Measurements from ENCODE around the gene GPR32. TPM values are rescaled to one million over a fixed set of nuclear protein-coding genes. Genes with fewer than 3 reads are reported as not detected.

The GPR32 gene
- total RNA-seq, 3 donors from 2014 or later (not counting 1 experiment from before 2014, with no cell fraction given) = not detected

- no peaks in the 10 kb centered on the region for H3K4me1 Mint-ChIP-seq
- no peaks in the 10 kb centered on the region for H3K9me3 Mint-ChIP-seq
- H3K27me3 ChIP-seq (ENCODE audit: control insufficient read depth, insufficient read depth, low read length) = no peaks in the 10 kb centered on the region
- H3K27ac Mint-ChIP-seq = no peak overlapping the region
- intact Hi-C loops (cut with micrococcal nuclease) = no loop called here
- H3K9me3 ChIP-seq (ENCODE audit: control insufficient read depth, insufficient read depth, low read length) = no peaks in the 10 kb centered on the region
- 86% methylated on average over 18 of the region's 23 CpGs for WGBS (ENCODE audit: insufficient coverage)
- no peak overlapping the region for H3K27ac ChIP-seq (ENCODE audit: low read length)
- ATAC-seq (no peak), DNase-seq (no peak)
- TF ChIP-seq, protein P1, sequence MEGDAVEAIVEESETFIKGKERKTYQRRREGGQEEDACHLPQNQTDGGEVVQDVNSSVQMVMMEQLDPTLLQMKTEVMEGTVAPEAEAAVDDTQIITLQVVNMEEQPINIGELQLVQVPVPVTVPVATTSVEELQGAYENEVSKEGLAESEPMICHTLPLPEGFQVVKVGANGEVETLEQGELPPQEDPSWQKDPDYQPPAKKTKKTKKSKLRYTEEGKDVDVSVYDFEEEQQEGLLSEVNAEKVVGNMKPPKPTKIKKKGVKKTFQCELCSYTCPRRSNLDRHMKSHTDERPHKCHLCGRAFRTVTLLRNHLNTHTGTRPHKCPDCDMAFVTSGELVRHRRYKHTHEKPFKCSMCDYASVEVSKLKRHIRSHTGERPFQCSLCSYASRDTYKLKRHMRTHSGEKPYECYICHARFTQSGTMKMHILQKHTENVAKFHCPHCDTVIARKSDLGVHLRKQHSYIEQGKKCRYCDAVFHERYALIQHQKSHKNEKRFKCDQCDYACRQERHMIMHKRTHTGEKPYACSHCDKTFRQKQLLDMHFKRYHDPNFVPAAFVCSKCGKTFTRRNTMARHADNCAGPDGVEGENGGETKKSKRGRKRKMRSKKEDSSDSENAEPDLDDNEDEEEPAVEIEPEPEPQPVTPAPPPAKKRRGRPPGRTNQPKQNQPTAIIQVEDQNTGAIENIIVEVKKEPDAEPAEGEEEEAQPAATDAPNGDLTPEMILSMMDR (IDR thresholded peaks at IDR 0.05) = no peak
- H3K4me1 ChIP-seq (ENCODE audit: control insufficient read depth, insufficient read depth, low read length) = no peaks in the 10 kb centered on the region
- H3K36me3 Mint-ChIP-seq = no peaks in the 10 kb centered on the region
- peaks cover 11 to 25% of the 10 kb centered on the region in 2 donors for H3K27me3 Mint-ChIP-seq (ENCODE audit: low read depth in 2 of 2)
- no peak overlapping the region for H3K4me3 ChIP-seq (ENCODE audit: low read length)
- H3K36me3 ChIP-seq (ENCODE audit: control insufficient read depth, insufficient read depth, low read length) = no peaks in the 10 kb centered on the region
- no peak overlapping the region for H3K4me3 Mint-ChIP-seq
Measured at GRCh38 chr19:50739132-50739913, 30.9 kb upstream of the GPR32 start.

DNA sequence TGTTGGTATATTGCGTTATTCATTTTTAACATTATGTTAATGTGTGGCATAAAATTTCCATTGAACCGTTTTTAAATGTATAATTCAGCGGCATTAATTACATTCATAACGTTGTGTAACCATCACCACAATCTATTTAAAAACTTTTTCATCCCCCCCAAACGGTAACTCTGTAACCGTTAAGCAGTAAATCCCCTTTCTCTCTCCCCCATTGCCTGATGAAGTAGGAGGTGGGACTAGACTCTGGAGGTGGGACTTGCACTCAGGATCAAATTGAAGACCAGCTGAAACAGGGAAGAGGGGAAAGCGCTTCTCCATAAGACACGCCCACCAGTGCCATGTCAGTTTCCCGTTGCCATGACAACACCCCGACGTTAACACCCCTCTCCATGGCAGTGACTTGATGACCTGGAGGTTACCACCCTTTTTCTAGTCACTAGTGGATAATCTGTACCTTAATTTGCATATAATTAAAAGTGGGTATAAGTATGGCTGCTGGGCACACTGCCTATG, 30.3 kb upstream of the GPR32 start:
- H3K27ac ChIP-seq (ENCODE audit: low read length) = no peak overlapping the region
- no peak for DNase-seq
- 65% methylated on average over 8 of the region's 11 CpGs for WGBS (ENCODE audit: insufficient coverage)
- TF ChIP-seq, protein P1 (IDR thresholded peaks at IDR 0.05) = no peak
- Mint-ChIP-seq H3K4me1 (no peaks in the 10 kb centered on the region), H3K27ac (no peak overlapping the region), H3K9me3 (no peaks in the 10 kb centered on the region), H3K4me3 (no peak overlapping the region), H3K27me3 (ENCODE audit: low read depth in 2 of 2) (peaks cover 11 to 27% of the 10 kb centered on the region in 2 donors), H3K36me3 (no peaks in the 10 kb centered on the region)
- H3K4me3 ChIP-seq (ENCODE audit: low read length) = no peak overlapping the region
- no peaks in the 10 kb centered on the region for H3K27me3 ChIP-seq (ENCODE audit: control insufficient read depth, insufficient read depth, low read length)
- H3K36me3 ChIP-seq (ENCODE audit: control insufficient read depth, insufficient read depth, low read length) = no peaks in the 10 kb centered on the region
- H3K9me3 ChIP-seq (ENCODE audit: control insufficient read depth, insufficient read depth, low read length) = no peaks in the 10 kb centered on the region
- no peak for ATAC-seq
- no peaks in the 10 kb centered on the region for H3K4me1 ChIP-seq (ENCODE audit: control insufficient read depth, insufficient read depth, low read length)
- intact Hi-C loops (cut with micrococcal nuclease) = no loop called here

DNA sequence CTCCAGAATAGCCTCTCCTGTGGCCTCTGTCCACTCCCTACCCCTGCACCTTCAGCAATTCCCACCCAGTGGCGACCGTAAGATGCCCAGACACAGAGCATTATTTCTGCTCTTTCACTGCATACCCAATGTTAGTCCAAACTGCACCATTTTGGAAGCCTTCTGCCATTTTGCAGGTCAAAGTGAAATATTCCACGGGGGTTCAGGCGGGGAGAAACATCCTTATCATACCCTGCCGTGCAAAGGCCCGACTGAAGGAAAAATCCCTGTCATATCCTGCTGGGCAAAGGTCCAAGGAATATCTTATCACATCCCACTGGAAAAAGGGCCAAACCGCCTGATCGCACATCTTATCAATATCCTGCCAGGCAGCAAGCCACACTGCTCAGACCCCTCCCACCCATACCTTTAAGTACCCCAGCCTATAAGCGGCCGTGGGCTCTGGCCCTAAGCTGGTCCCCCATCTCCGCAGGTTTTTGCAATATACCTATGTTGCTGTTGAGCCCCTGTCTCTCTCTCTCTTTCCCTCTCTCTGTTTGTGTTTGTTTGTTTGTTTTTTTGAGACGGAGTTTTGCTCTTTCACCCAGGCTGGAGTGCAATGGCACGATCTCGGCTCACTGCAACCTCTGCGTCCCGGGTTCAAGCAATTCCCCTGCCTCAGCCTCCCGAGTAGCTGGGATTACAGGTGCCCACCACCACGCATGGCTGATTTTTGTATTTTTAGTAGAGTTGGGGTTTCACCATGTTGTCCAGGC, 28.9 kb upstream of the GPR32 start:
- H3K27me3 ChIP-seq (ENCODE audit: control insufficient read depth, insufficient read depth, low read length) = no peaks in the 10 kb centered on the region
- WGBS (ENCODE audit: insufficient coverage) = 74% methylated on average over 17 of the region's 18 CpGs
- no peak overlapping the region for H3K27ac ChIP-seq (ENCODE audit: low read length)
- DNase-seq = no peak
- no peaks in the 10 kb centered on the region for H3K9me3 Mint-ChIP-seq
- intact Hi-C loops (cut with micrococcal nuclease) = no loop called here
- H3K4me3 Mint-ChIP-seq = no peak overlapping the region
- H3K36me3 Mint-ChIP-seq = no peaks in the 10 kb centered on the region
- peaks cover 11 to 26% of the 10 kb centered on the region in 2 donors for H3K27me3 Mint-ChIP-seq (ENCODE audit: low read depth in 2 of 2)
- no peak overlapping the region for H3K4me3 ChIP-seq (ENCODE audit: low read length)
- H3K4me1 ChIP-seq (ENCODE audit: control insufficient read depth, insufficient read depth, low read length) = no peaks in the 10 kb centered on the region
- TF ChIP-seq, protein P1 (IDR thresholded peaks at IDR 0.05) = no peak
- H3K27ac Mint-ChIP-seq = no peak overlapping the region
- ATAC-seq = no peak
- H3K9me3 ChIP-seq (ENCODE audit: control insufficient read depth, insufficient read depth, low read length) = no peaks in the 10 kb centered on the region
- H3K4me1 Mint-ChIP-seq = no peaks in the 10 kb centered on the region
- no peaks in the 10 kb centered on the region for H3K36me3 ChIP-seq (ENCODE audit: control insufficient read depth, insufficient read depth, low read length)

Data from natural killer cell (primary cell).